Activated T-helper 17 cell treated with anti-CD3 and anti-CD28 coated beads, Interleukin-2, amount 50 U/mL, for 72 hours (primary cell): ENCODE results near the gene PRKCE. TPM values are rescaled to one million over a fixed set of nuclear protein-coding genes. Genes with fewer than 3 reads are reported as not detected.

Experiments used
- ATAC-seq: fragments of 150-1000 bp; cut with Tn5 transposase; replicated peaks from 2 replicates; pipeline ENCODE4 v1.10.0; 2021; ENCODE audit warnings: mild to moderate bottlenecking, moderate library complexity
- H3K27ac Mint-ChIP-seq: one replicate; pipeline ENCODE4 v1.8.0; 2022; ENCODE audit warnings: mixed read lengths
- H3K27me3 Mint-ChIP-seq: one replicate; pipeline ENCODE4 v1.8.0; 2022; ENCODE audit warnings: mixed read lengths
- H3K36me3 Mint-ChIP-seq: one replicate; pipeline ENCODE4 v1.8.0; 2022; ENCODE audit warnings: low read depth, mild to moderate bottlenecking, mixed read lengths
- H3K4me1 Mint-ChIP-seq: one replicate; pipeline ENCODE4 v1.8.0; 2022; ENCODE audit warnings: mixed read lengths
- H3K4me3 Mint-ChIP-seq: one replicate; pipeline ENCODE4 v1.8.0; 2022; ENCODE audit warnings: mild to moderate bottlenecking, mixed read lengths
- H3K9me3 Mint-ChIP-seq: one replicate; pipeline ENCODE4 v1.8.0; 2022; ENCODE audit warnings: mixed read lengths
- total RNA-seq, 2 donors: library from RNA; stranded (reverse); gene quantifications; one replicate each; pipeline ENCODE4 v1.2.3, GENCODE V29; 2022

PRKCE gene
- total RNA-seq, 2 donors from 2014 or later: 15.9 to 16.6 TPM

DNA sequence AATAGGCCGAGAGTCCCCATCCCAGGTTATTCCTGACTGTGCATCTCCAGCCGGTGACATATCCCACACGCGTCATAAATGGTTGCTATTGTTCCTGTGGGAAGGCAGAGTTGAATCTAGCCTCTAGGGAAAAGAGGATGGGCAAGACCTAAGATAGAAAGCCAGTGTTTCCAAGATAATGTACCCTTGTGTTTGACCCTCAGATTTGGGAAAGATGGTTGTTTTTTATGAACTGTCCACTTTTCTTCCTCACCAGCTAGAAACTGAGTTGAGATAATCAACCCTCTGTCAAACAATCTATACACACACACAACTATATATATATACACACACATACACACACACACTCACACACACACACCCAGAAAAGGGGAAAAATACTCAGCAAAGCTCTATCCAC is 131.0 kb downstream of the PRKCE start:
- Mint-ChIP-seq H3K4me1 (peaks cover 3% of the 10 kb centered on the region), H3K27me3 (no peaks in the 10 kb centered on the region), H3K4me3 (no peak overlapping the region), H3K9me3 (no peaks in the 10 kb centered on the region), H3K27ac (no peak overlapping the region), H3K36me3 (no peaks in the 10 kb centered on the region)
- ATAC-seq: no peak

GRCh38 chr2:45782986-45783385 is 131.5 kb downstream of the PRKCE start:
- Mint-ChIP-seq H3K36me3 (no peaks in the 10 kb centered on the region), H3K4me3 (no peak overlapping the region), H3K27ac (no peak overlapping the region), H3K9me3 (no peaks in the 10 kb centered on the region), H3K4me1 (peaks cover 3% of the 10 kb centered on the region), H3K27me3 (no peaks in the 10 kb centered on the region)
- no peak for ATAC-seq

DNA sequence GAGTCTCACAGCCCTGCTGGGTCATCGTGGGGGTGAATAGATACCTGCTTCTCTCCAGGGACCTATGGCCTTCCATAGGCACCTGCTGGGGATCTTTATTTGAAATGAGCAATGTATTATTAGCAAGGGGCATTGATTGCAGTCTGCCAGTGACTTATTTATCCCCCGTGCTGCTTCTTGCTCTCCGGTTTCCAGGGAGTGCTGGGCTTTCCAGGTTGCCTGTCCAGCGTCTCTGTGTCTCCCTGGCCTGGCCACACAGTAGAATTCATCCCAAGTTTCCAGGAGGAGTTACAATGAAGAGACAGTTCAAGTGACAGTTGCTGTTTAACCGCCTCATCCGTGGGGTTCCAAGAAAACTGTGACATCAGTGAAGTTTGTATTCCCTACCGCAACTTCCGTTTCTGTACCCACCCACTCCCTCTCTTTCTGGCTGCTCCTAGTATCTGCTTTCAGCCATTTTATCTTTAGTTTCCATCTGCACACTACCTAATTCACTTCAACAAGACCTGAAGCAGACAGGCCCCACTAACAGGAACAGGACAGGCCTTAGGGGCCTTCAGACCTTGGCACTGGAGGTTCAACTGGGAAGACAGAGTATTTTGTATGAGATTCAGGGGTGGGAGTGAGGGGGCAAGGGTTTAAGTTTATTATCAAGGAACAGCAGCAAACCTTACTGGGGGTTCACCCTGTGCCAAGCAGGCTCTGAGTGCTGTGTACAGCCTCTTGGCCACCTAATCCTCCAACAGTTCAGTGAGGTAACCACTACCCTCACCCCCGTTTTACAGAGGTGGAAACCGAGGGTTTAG is 134.8 kb downstream of the PRKCE start:
- Mint-ChIP-seq H3K4me1 (no peaks in the 10 kb centered on the region), H3K27me3 (no peaks in the 10 kb centered on the region), H3K36me3 (no peaks in the 10 kb centered on the region), H3K27ac (peak overlapping the region; percentile 31), H3K4me3 (no peak overlapping the region), H3K9me3 (no peaks in the 10 kb centered on the region)
- peak; percentile 46 for ATAC-seq

- Mint-ChIP-seq H3K27me3 (no peaks in the 10 kb centered on the region), H3K36me3 (no peaks in the 10 kb centered on the region), H3K4me1 (no peaks in the 10 kb centered on the region), H3K4me3 (no peak overlapping the region), H3K9me3 (no peaks in the 10 kb centered on the region), H3K27ac (peak overlapping the region; percentile 37)
- ATAC-seq: no peak
These were observed 135.4 kb downstream of the PRKCE start for GRCh38 chr2:45786836-45787357.

DNA sequence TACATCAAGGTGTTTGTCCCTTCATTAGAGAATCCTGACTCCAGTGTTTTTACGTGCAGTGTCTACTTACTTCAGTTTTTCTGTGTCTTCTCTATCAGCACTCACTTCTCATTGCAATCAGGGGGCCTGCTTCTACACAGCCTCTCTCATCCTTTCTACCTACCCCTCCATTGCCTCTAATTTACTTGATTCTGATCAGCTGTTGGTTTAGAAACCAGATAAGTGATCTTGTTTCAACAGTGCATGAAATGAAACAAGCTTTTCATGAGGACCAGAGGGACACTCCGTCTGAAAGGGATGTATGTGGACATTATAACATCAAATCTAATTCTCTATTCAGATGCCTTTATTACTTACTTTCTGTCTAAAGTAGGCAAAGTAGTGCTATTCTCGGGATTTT is 136.9 kb downstream of the PRKCE start:
- H3K27me3 Mint-ChIP-seq: no peaks in the 10 kb centered on the region
- H3K27ac Mint-ChIP-seq: no peak overlapping the region
- H3K4me1 Mint-ChIP-seq: no peaks in the 10 kb centered on the region
- H3K36me3 Mint-ChIP-seq: no peaks in the 10 kb centered on the region
- no peaks in the 10 kb centered on the region for H3K9me3 Mint-ChIP-seq
- H3K4me3 Mint-ChIP-seq: no peak overlapping the region
- ATAC-seq: no peak

DNA sequence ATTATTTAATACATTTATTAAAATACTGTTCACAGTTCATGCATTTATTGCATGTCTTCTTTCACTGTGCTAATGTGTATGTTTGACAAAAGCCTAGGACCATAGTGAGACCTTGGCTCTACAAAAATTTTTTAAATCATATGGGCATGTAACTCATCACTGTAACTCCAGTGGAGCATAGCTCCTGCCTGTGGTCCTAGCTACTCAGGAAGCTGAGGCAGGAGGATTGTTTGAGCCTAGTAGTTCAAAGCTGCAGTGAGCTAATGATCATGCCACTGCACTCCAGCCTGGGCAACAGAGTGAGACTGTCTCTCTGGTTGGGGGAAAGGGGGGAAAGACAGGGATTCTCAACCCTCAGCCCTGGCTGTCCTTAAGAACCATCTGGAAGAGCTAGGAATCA is 137.8 kb downstream of the PRKCE start:
- Mint-ChIP-seq H3K27ac (no peak overlapping the region), H3K27me3 (no peaks in the 10 kb centered on the region), H3K36me3 (no peaks in the 10 kb centered on the region), H3K4me3 (no peak overlapping the region), H3K9me3 (no peaks in the 10 kb centered on the region), H3K4me1 (no peaks in the 10 kb centered on the region)
- ATAC-seq: no peak

DNA sequence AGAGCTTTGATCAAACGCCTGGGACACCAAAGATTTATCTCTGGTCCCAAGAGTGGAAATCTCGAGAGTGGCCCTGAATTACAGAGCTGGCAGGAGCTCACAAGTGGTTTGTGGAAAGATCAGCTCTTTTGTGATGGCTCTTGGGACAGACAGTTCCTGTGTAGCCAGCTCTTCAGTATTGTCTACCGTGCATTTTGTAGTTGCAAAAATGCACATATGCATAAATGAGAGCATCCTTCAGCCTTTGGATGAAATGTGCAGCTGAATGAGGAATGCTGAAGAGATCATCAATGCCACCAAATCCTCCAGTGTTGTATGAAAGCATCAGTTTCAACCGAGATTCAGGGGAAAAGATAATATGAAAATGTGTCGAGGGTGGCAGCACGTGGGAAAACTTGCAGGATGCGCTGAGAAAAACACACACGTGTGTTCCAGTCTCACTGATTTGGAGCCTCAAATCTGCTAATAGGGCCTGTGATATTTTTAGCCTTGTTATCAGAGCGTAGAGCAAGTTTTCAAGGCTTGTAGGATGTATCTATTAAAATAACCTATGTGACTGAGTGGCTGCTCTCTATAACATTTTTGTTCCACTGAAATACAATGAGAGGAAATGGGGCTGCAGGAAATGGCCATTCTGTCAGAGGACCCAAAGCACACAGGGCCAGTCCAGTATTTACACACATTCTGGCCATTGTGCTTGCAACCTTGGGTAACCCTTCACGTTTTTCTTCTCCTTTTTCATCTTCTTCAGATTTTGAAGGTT is 138.7 kb downstream of the PRKCE start:
- Mint-ChIP-seq H3K27ac (no peak overlapping the region), H3K9me3 (no peaks in the 10 kb centered on the region), H3K36me3 (no peaks in the 10 kb centered on the region), H3K4me1 (no peaks in the 10 kb centered on the region), H3K4me3 (no peak overlapping the region), H3K27me3 (no peaks in the 10 kb centered on the region)
- no peak for ATAC-seq

DNA sequence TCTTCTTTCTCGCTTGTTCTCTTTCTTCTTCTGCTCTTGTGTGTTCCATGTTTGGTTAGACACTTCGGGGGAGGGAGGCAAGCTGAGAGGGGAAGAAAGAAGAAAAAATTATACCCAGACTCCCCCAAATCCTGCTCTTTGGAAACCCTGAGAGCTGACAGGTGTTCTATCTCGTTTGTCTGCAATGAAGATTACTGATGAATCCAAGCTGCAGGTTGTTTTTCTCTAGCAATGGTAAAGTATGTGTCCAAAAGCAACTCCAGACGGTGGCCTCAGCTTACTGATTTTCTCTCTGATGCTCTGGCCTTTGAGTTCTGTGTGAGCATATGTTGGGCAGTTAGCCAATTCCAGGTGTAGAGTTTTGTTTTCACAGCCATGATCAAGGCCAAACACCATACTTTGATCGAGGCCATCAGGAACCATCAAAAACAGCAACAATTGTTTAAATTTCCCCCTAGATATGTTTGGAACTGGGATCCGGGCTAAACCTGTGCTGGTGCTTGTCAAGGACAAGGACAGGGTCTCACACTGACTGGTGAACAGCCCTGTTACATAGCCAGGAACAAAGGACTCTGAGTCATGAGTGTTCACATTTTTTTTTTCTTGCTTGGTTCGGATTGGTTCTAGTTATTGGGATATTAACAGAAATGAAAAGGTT is 142.0 kb downstream of the PRKCE start:
- Mint-ChIP-seq H3K4me3 (no peak overlapping the region), H3K27ac (no peak overlapping the region), H3K9me3 (no peaks in the 10 kb centered on the region), H3K4me1 (peaks cover 5% of the 10 kb centered on the region), H3K27me3 (no peaks in the 10 kb centered on the region), H3K36me3 (no peaks in the 10 kb centered on the region)
- ATAC-seq: no peak

- H3K4me1 Mint-ChIP-seq: peaks cover 5% of the 10 kb centered on the region
- ATAC-seq: no peak
- no peak overlapping the region for H3K4me3 Mint-ChIP-seq
- H3K27ac Mint-ChIP-seq: no peak overlapping the region
- H3K9me3 Mint-ChIP-seq: no peaks in the 10 kb centered on the region
- H3K36me3 Mint-ChIP-seq: no peaks in the 10 kb centered on the region
- H3K27me3 Mint-ChIP-seq: no peaks in the 10 kb centered on the region
These were observed 142.7 kb downstream of the PRKCE start for GRCh38 chr2:45794134-45794617.

DNA sequence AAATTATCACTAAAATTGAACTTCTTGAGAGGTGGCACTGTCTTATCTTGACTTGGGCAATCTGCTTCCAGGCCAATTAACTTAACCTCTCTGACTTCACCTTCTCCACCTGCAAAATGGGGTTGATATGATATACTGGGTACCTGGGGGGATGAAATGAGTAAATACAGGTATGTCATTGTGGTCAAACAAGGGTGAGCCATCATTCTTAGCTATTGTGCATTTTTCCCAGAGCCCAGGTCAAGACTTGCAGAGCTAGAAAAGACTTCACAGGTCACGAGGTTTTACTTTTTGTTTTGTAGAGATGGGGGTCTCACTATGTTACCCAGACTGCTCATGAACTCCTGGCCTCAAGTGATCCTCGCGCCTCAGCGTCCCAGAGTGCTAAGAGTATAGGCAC is 145.0 kb downstream of the PRKCE start:
- H3K4me1 Mint-ChIP-seq: peaks cover 5% of the 10 kb centered on the region
- H3K27me3 Mint-ChIP-seq: no peaks in the 10 kb centered on the region
- H3K4me3 Mint-ChIP-seq: no peak overlapping the region
- ATAC-seq: no peak
- no peak overlapping the region for H3K27ac Mint-ChIP-seq
- H3K36me3 Mint-ChIP-seq: no peaks in the 10 kb centered on the region
- no peaks in the 10 kb centered on the region for H3K9me3 Mint-ChIP-seq

DNA sequence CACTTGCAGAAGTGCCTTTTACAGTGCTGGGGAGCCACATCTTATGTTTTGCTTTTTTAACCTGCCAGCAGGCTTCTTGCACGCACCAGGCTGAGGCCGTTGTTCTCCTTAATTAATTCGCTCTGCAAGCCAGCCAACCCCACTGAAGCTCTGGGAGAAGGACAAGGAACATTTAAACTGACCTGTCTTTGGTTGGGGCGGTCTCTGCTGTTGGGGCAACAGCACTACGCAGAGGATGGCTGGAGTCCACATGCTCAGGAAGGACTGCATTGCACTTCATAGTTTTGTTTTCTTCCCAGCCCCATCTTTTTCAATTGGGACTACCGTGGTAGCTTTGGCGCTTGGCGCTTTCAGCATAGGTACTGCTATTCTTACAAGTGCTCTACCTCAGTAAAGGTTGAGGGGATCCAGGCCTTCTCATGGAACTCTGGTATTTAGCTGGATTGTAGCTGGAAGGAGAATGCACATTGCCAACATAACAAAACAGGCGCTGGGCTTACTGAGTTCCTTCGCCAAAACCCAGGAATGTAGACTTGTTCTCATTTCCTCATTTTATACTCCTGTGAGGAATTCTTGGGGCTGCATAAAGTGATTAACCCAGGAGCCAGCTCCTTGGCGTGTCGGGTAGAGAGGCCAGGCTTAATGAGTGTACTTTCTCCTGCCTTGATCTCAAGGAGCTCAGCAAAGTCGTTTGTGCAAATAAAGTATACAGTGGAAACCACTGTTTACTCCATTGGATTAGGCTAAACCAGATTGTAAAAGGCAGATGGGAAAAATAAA is 146.2 kb downstream of the PRKCE start:
- Mint-ChIP-seq H3K27ac (no peak overlapping the region), H3K9me3 (no peaks in the 10 kb centered on the region), H3K27me3 (no peaks in the 10 kb centered on the region), H3K4me3 (no peak overlapping the region), H3K36me3 (no peaks in the 10 kb centered on the region), H3K4me1 (peaks cover 5% of the 10 kb centered on the region)
- ATAC-seq: no peak

- Mint-ChIP-seq H3K4me3 (no peak overlapping the region), H3K4me1 (peaks cover 5% of the 10 kb centered on the region), H3K36me3 (no peaks in the 10 kb centered on the region), H3K27me3 (no peaks in the 10 kb centered on the region), H3K9me3 (no peaks in the 10 kb centered on the region), H3K27ac (no peak overlapping the region)
- no peak for ATAC-seq
These were observed 148.4 kb downstream of the PRKCE start for GRCh38 chr2:45799679-45800381.

DNA sequence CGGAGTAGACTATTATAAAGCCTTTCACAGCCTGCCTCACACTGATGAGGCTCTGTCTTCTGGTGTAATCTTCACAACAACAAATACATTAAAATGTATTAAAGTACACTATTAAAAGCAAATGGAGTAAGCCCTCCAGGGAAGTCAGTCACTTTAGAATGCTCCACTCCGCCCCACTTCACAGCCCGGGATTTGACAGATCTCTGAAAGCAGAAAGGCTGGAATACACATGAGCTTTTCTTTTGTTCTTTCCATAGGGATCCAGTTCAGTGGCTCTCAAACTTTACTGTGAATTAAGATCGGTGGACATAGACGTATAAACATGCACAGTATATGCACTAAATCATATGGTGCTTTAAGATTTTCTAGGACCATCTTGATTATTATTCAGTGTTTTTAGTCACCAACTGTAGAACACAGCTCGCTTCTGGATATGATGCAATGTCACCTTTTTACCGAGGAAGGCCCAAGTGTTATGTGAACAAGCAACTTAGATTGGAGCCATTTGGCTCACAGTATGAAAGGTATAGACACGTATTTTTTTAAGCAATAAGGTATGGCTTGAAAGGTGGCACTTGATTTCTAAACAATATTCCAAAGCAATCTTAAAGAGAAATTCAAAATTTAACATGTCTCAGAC is 151.1 kb downstream of the PRKCE start:
- H3K9me3 Mint-ChIP-seq: no peaks in the 10 kb centered on the region
- no peak overlapping the region for H3K27ac Mint-ChIP-seq
- H3K36me3 Mint-ChIP-seq: no peaks in the 10 kb centered on the region
- no peak overlapping the region for H3K4me3 Mint-ChIP-seq
- no peaks in the 10 kb centered on the region for H3K27me3 Mint-ChIP-seq
- no peak for ATAC-seq
- H3K4me1 Mint-ChIP-seq: no peaks in the 10 kb centered on the region
